OCI-LY1 (cell line): ENCODE results near the gene NLN.

Experiments
- CTCF ChIP-seq: fragments of 200-600 bp; sonication (generic), shearing (Covaris generic); IDR thresholded peaks from 2 replicates; pipeline ENCODE4 v1.5.1; 2017; ENCODE audit warnings: mild to moderate bottlenecking, antibody characterized with exemption, low read length, moderate library complexity, mixed read lengths
- EZH2 ChIP-seq: fragments of 200-600 bp; sonication (generic), shearing (Covaris generic); IDR thresholded peaks from 2 replicates; pipeline ENCODE4 v1.8.0; 2017; ENCODE audit warnings: borderline replicate concordance, mixed run types, mild to moderate bottlenecking, antibody characterized with exemption, low read length, moderate library complexity, mixed read lengths

DNA sequence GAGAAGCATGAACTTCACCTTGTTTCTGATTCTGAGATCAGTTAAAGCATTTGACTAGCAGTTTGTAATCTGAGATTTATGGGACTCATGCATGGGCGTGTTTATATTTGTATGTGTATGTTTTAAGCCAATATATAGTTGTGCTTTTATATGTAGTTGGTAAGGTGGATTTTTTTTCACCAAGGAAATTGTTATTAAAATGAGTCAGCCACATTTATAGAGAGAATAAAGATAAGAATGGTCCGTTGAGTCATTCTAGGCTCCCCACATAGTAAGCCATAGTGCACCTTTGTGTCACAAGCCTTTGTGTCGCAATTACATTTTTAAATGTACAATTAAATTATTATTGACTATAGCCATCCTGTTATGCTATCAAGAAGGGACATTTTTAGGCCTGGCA lies 89.0 kb downstream of the NLN start:
- no peak for TF ChIP-seq CTCF
- no peak for TF ChIP-seq EZH2
